SH-SY5Y (cell line): ENCODE data around the gene RASL10A.

Experiments
- GATA2 ChIP-seq: IDR thresholded peaks from 2 replicates; pipeline ENCODE4 v1.6.1; 2011; ENCODE audit warnings: mild to moderate bottlenecking, low read depth, low read length
- GATA3 ChIP-seq: IDR thresholded peaks from 2 replicates; pipeline ENCODE4 v1.6.1; 2011; ENCODE audit warnings: low read depth, mild to moderate bottlenecking, low read length, moderate library complexity

DNA sequence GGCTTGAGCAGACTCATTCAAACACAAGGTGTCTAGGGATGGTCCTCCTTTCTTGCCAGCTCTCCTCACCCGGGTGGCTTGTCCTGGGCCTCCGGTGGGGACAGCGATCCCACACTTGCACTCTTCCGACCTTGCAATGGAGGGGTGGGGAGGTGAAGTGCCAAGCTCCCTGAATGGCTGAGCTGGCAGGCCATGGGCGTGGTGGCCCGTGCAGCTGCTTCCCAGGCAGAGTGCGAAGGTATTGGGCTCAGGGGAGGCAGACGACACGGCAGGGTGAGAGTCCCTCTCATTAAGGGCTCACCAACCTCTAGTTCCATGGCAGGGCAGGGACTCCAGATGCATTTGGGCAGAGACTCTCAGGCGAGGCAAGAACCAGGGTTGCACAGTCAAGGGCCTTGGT is 11.0 kb upstream of the RASL10A start:
- no peak for TF ChIP-seq GATA2
- TF ChIP-seq GATA3: no peak
